ES-I3 (cell line): ENCODE measurements around the gene IRF7.
"Not testable (repeated sequence)": the region's sequence is repeated elsewhere in the genome, so short reads cannot be mapped to it uniquely, and the experiment has no call there.

ENCODE experiments used
- H3K36me3 ChIP-seq: 2 replicates; pipeline ENCODE4 v1.6.1; 2013; ENCODE audit warnings: mild to moderate bottlenecking, low read length, control low read depth, moderate library complexity; ENCODE audit not compliant: insufficient read depth
- H3K4me1 ChIP-seq: 2 replicates; pipeline ENCODE4 v1.6.1; 2013; ENCODE audit warnings: mild to moderate bottlenecking, control low read depth, low read length; ENCODE audit not compliant: insufficient read depth
- H3K9ac ChIP-seq: 2 replicates; pipeline ENCODE4 v1.6.1; 2013; ENCODE audit warnings: low read depth, mild to moderate bottlenecking, low read length, moderate library complexity
- H3K9me3 ChIP-seq: 2 replicates; pipeline ENCODE4 v1.6.1; 2013; ENCODE audit warnings: mild to moderate bottlenecking, low read length, moderate library complexity; ENCODE audit not compliant: control insufficient read depth, insufficient read depth

The IRF7 gene

GRCh38 chr11:615504-616319 lies at the start of gene IRF7:
TSS of gene IRF7 (minus strand) at chr11:615950. CDS start at chr11:615364, 586 bp downstream.
- H3K9ac ChIP-seq, result peak within 1 kb of the TSS; percentile 84
- H3K4me1 ChIP-seq, result no peaks in the 10 kb centered on the region; the same call in 1 of the 2 replicates
- peaks cover 7% of the 10 kb centered on the region; the same call in 1 of the 2 replicates for H3K36me3 ChIP-seq
- no peaks in the 10 kb centered on the region for H3K9me3 ChIP-seq

GRCh38 chr11:665062-665703 lies 49.4 kb upstream of the IRF7 start:
- Histone ChIP-seq H3K9ac (no peak overlapping the region), H3K36me3 (no peaks in the 10 kb centered on the region), H3K4me1 (no peaks in the 10 kb centered on the region), H3K9me3 (no peaks in the 10 kb centered on the region)

GRCh38 chr11:662689-663274 lies 47.0 kb upstream of the IRF7 start:
- Histone ChIP-seq H3K9ac (no peak overlapping the region), H3K36me3 (no peaks in the 10 kb centered on the region), H3K4me1 (no peaks in the 10 kb centered on the region), H3K9me3 (no peaks in the 10 kb centered on the region)

DNA sequence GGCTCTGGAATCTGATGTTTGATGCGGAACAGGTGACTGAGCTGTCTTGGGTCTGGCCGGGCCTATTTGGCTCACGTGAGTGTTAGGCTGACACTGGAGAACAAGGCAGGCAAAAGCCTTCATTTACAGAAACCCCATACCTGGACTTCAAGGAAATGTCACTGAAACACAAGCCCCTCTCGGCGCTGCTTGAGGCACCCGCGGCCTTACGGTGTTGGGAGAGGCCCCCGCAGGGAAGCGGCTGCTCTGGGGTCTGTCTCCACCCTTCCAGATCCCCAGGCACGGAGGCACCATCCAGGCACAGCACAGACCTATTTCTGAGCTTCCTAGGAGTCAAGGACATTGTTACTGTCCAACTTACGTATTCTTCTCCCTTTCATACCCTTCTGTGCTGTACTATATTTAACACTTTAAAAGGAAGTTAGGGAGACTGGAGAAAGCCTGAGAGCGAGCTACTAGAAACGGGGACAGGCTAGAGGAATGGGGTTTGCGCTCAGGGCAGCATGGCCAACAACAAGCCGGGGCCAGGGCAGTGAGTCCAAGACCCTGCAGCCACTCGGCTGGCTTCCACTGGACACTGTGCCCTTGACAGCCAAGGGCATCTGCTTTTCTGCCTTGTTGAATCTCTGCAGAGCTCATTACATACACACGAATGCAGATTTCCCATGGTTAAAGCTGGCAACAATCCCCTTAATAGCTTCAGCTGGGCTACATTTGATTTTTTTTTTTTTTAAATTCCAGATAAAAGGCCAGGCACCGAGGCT lies 45.1 kb upstream of the IRF7 start:
- Histone ChIP-seq H3K4me1 (no peaks in the 10 kb centered on the region), H3K9me3 (no peaks in the 10 kb centered on the region), H3K36me3 (no peaks in the 10 kb centered on the region), H3K9ac (no peak overlapping the region)

- Histone ChIP-seq H3K9me3 (no peaks in the 10 kb centered on the region), H3K4me1 (no peaks in the 10 kb centered on the region), H3K36me3 (no peaks in the 10 kb centered on the region), H3K9ac (no peak overlapping the region)
Measured at GRCh38 chr11:660281-660680, 44.5 kb upstream of the IRF7 start.

- H3K36me3 ChIP-seq, result no peaks in the 10 kb centered on the region
- H3K4me1 ChIP-seq, result no peaks in the 10 kb centered on the region
- H3K9ac ChIP-seq, result no peak overlapping the region
- H3K9me3 ChIP-seq, result no peaks in the 10 kb centered on the region
Measured at GRCh38 chr11:659532-660085, 43.9 kb upstream of the IRF7 start.

GRCh38 chr11:657691-658126 lies 42.0 kb upstream of the IRF7 start:
- Histone ChIP-seq H3K9me3 (no peaks in the 10 kb centered on the region), H3K4me1 (no peaks in the 10 kb centered on the region), H3K36me3 (no peaks in the 10 kb centered on the region), H3K9ac (no peak overlapping the region)

- Histone ChIP-seq H3K36me3 (no peaks in the 10 kb centered on the region), H3K9me3 (no peaks in the 10 kb centered on the region), H3K4me1 (no peaks in the 10 kb centered on the region), H3K9ac (no peak overlapping the region)
Measured at GRCh38 chr11:656866-657265, 41.1 kb upstream of the IRF7 start.

DNA sequence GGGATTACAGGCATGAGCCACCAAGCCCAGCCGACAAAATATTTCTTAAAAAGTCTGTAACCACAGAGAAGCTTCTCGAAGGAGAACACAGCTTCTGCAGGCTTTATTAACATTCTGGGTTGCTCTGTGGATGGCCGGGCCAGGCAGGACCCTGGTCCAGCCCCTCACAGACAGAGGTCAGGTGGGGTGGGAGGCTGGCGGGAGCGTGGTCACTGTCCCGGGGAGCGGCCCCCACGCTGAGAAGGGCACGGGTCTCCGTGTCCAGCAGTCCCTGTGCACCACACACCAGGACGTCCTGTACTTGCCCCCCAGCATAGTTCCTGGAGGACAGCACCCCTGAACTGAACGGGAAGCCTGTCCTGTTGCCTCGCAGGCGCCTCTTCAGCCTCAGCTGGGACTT lies 40.7 kb upstream of the IRF7 start:
- H3K9me3 ChIP-seq, result no peaks in the 10 kb centered on the region
- no peaks in the 10 kb centered on the region for H3K36me3 ChIP-seq

GRCh38 chr11:655036-655726 lies 39.4 kb upstream of the IRF7 start:
- Histone ChIP-seq H3K9ac (no peak overlapping the region), H3K36me3 (no peaks in the 10 kb centered on the region), H3K9me3 (no peaks in the 10 kb centered on the region), H3K4me1 (no peaks in the 10 kb centered on the region)

More for the DNA sequence above, 40.7 kb upstream of the IRF7 start:
- H3K4me1 ChIP-seq, result no peaks in the 10 kb centered on the region
- no peak overlapping the region for H3K9ac ChIP-seq

DNA sequence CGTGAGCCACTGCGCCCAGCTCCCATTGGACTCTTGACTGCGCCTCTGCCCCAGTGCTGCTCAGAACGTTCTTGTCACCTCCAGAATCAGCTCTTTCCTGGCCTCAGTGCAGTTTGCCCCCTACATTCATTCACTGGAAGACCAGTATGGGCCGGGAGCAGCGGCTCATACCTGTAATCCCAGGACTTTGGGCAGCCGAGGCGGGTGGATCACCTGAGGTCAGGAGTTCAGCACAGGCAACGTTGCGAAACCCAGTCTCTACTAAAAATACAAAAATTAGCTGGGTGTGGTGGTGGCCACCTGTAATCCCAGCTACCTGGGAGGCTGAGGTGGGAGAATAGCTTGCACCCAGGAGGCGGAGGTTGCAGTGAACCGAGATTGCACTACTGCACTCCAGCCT lies 38.7 kb upstream of the IRF7 start:
- H3K36me3 ChIP-seq, result not testable (repeated sequence)

GRCh38 chr11:653837-654236 lies 38.1 kb upstream of the IRF7 start:
- H3K4me1 ChIP-seq, result no peaks in the 10 kb centered on the region
- H3K9me3 ChIP-seq, result no peaks in the 10 kb centered on the region
- no peaks in the 10 kb centered on the region for H3K36me3 ChIP-seq
- H3K9ac ChIP-seq, result no peak overlapping the region

More for the DNA sequence above, 38.7 kb upstream of the IRF7 start:
- H3K9me3 ChIP-seq, H3K9ac ChIP-seq, H3K4me1 ChIP-seq: not testable (repeated sequence)

DNA sequence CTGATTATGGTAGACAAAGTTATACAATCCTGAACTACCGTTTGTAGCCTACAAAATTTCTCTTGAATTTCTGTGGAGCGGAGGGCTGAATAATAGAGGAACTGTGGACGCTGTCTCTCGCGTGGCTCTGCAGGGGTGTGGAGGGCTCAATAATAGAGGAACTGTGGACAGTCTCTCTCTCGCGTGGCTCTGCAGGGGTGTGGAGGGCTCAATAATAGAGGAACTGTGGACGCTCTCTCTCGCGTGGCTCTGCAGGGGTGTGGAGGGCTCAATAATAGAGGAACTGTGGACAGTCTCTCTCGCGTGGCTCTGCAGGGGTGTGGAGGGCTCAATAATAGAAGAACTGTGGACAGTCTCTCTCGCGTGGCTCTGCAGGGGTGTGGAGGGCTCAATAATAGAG lies 37.4 kb upstream of the IRF7 start:
- H3K36me3 ChIP-seq, H3K9me3 ChIP-seq, H3K4me1 ChIP-seq, H3K9ac ChIP-seq: not testable (repeated sequence)

DNA sequence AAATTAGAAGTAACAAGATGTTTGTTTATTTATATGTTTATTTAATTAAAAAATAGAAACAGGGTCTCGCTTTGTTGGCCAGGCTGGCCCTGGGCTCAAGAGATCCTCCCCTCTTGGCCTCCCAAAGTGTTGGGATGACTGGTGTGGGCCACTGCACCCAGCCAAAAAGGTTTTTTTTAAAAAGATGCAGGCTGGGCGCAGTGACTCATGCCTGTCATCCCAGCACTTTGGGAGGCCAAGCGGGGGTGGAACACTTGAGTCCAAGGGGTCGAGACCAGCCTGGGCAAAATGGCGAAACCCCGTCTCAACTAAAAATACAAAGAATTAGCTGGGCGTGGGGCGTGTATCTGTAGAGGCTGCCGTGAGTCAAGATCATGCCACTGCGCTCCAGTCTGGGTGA lies 34.7 kb upstream of the IRF7 start:
- H3K9ac ChIP-seq, result no peak overlapping the region
- no peaks in the 10 kb centered on the region for H3K9me3 ChIP-seq
- no peaks in the 10 kb centered on the region for H3K36me3 ChIP-seq
- H3K4me1 ChIP-seq, result no peaks in the 10 kb centered on the region
